ENCODE results near the gene PDE6B. TPM values are rescaled to one million over a fixed set of nuclear protein-coding genes. Genes with fewer than 3 reads are reported as not detected.
A peak's percentile ranks its signal among the peaks of the same experiment; 100 is the strongest.

PDE6B gene
- total and polyA plus RNA-seq, 2 of the 13 experiments (the other 11 are each of a cell fraction or from before 2014, with no cell fraction given), result 0.38 to 0.40 TPM

DNA sequence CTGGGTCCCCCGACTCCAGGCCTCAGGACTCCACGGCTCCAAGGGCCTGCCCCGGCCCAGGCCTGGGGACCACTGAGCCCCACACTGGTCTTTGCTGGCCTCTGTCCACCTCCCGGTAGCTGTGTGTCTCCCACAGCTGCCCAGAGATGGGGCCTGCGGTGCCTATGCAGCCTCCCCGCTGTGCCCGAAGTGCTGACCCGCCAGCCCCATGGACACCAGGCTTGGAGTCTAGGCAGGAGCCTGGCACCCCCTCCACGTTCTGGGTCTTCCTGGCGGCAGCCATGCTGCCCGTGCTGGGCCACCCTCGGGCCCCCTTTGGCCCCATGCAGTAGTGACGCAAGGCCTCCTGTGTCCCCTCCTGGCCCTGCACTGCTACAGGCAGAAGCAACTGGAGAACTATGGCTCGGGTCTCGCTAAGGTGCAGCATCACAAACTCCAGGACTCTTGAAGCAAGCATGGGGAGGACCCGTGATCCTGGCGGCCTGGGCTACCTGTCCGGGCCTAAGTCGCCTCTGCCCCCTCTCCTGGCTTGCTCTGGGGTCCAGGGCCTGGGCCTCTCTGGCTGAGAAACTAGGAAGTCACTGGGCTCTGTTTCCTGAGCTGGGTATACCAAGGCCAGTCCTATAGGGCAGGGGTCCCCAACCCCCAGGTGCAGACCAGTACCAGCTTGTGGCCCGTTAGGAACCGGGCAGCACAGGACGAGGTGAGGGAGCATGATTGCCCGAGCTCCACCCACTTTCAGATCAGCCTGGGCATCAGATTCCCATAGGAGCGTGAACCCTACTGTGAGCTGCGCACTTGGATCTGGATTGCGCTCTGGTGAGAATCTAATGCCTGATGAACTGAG, 49.9 kb downstream of the PDE6B start (continued):
- TF ChIP-seq TBX2 (CRISPR knock-in tag; IDR thresholded peaks at IDR 0.05; ENCODE audit: borderline replicate concordance) (0 out of 2 replicates have a peak, but pooled peaks have one; percentile 26), ZNF782 (CRISPR knock-in tag; IDR thresholded peaks at IDR 0.05; ENCODE audit: borderline replicate concordance) (0 out of 2 replicates have a peak, but pooled peaks have one; percentile 34), TGIF2 (CRISPR knock-in tag; IDR thresholded peaks at IDR 0.05) (0 out of 2 replicates have a peak, but pooled peaks have one; percentile 37), HNRNPLL (IDR thresholded peaks at IDR 0.05; ENCODE audit: low read depth, low read length, poor library complexity, severe bottlenecking) (peak; percentile 1), ZNF792 (CRISPR knock-in tag; IDR thresholded peaks at IDR 0.05) (no peak), CBX5 (CRISPR knock-in tag; IDR thresholded peaks at IDR 0.05; ENCODE audit: borderline replicate concordance) (no peak; the same call in 1 of the 2 replicates), ZFP41 (CRISPR knock-in tag; IDR thresholded peaks at IDR 0.05; ENCODE audit: borderline replicate concordance) (peak; percentile 34; the same call in 1 of the 2 replicates), ZNF790 (CRISPR knock-in tag; IDR thresholded peaks at IDR 0.05; ENCODE audit: borderline replicate concordance) (no peak), HOXA3 (CRISPR knock-in tag; IDR thresholded peaks at IDR 0.05) (peak; percentile 11; the same call in 1 of the 2 replicates), HDAC2 (CRISPR knock-in tag; IDR thresholded peaks at IDR 0.05) (peak; percentile 17; the same call in 1 of the 2 replicates), SNAI1 (CRISPR knock-in tag; IDR thresholded peaks at IDR 0.05; ENCODE audit: borderline replicate concordance) (peak; percentile 69; the same call in 1 of the 2 replicates), ZNF7 (CRISPR knock-in tag; IDR thresholded peaks at IDR 0.05) (no peak), ZNF430 (CRISPR knock-in tag; IDR thresholded peaks at IDR 0.05) (no peak), FOXM1 (CRISPR knock-in tag; IDR thresholded peaks at IDR 0.05) (0 out of 2 replicates have a peak, but pooled peaks have one; percentile 41), ZNF850 (CRISPR knock-in tag; conservative IDR thresholded peaks at IDR 0.05) (peak; percentile 2; the same call in 1 of the 2 replicates), ZSCAN29 (CRISPR knock-in tag; conservative IDR thresholded peaks at IDR 0.05) (no peak), GZF1 (CRISPR knock-in tag; IDR thresholded peaks at IDR 0.05) (no peak), HOXD1 (CRISPR knock-in tag; IDR thresholded peaks at IDR 0.05) (no peak; the same call in 1 of the 2 replicates), ZNF296 (CRISPR knock-in tag; conservative IDR thresholded peaks at IDR 0.05) (no peak)
- TF ChIP-seq, protein P1, sequence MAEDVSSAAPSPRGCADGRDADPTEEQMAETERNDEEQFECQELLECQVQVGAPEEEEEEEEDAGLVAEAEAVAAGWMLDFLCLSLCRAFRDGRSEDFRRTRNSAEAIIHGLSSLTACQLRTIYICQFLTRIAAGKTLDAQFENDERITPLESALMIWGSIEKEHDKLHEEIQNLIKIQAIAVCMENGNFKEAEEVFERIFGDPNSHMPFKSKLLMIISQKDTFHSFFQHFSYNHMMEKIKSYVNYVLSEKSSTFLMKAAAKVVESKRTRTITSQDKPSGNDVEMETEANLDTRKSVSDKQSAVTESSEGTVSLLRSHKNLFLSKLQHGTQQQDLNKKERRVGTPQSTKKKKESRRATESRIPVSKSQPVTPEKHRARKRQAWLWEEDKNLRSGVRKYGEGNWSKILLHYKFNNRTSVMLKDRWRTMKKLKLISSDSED (CRISPR knock-in tag; IDR thresholded peaks at IDR 0.05), result no peak
- TF ChIP-seq, protein P2, sequence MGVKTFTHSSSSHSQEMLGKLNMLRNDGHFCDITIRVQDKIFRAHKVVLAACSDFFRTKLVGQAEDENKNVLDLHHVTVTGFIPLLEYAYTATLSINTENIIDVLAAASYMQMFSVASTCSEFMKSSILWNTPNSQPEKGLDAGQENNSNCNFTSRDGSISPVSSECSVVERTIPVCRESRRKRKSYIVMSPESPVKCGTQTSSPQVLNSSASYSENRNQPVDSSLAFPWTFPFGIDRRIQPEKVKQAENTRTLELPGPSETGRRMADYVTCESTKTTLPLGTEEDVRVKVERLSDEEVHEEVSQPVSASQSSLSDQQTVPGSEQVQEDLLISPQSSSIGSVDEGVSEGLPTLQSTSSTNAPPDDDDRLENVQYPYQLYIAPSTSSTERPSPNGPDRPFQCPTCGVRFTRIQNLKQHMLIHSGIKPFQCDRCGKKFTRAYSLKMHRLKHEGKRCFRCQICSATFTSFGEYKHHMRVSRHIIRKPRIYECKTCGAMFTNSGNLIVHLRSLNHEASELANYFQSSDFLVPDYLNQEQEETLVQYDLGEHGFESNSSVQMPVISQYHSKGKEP (CRISPR knock-in tag; IDR thresholded peaks at IDR 0.05), result 0 out of 2 replicates have a peak, but pooled peaks have one; percentile 42
- TF ChIP-seq, protein P3, sequence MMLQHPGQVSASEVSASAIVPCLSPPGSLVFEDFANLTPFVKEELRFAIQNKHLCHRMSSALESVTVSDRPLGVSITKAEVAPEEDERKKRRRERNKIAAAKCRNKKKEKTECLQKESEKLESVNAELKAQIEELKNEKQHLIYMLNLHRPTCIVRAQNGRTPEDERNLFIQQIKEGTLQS (CRISPR knock-in tag; IDR thresholded peaks at IDR 0.05), result no peak
- TF ChIP-seq, protein P4, sequence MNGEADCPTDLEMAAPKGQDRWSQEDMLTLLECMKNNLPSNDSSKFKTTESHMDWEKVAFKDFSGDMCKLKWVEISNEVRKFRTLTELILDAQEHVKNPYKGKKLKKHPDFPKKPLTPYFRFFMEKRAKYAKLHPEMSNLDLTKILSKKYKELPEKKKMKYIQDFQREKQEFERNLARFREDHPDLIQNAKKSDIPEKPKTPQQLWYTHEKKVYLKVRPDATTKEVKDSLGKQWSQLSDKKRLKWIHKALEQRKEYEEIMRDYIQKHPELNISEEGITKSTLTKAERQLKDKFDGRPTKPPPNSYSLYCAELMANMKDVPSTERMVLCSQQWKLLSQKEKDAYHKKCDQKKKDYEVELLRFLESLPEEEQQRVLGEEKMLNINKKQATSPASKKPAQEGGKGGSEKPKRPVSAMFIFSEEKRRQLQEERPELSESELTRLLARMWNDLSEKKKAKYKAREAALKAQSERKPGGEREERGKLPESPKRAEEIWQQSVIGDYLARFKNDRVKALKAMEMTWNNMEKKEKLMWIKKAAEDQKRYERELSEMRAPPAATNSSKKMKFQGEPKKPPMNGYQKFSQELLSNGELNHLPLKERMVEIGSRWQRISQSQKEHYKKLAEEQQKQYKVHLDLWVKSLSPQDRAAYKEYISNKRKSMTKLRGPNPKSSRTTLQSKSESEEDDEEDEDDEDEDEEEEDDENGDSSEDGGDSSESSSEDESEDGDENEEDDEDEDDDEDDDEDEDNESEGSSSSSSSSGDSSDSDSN (CRISPR knock-in tag; IDR thresholded peaks at IDR 0.05), result 0 out of 2 replicates have a peak, but pooled peaks have one; percentile 67
